NCI-H446 (cell line): ENCODE data around the gene KCNQ1.

Experiments used
- DNase-seq, 2 experiments: peaks; one replicate each; lab custom pipeline; 2025; lab: John Stamatoyannopoulos, UW

KCNQ1 gene

DNA sequence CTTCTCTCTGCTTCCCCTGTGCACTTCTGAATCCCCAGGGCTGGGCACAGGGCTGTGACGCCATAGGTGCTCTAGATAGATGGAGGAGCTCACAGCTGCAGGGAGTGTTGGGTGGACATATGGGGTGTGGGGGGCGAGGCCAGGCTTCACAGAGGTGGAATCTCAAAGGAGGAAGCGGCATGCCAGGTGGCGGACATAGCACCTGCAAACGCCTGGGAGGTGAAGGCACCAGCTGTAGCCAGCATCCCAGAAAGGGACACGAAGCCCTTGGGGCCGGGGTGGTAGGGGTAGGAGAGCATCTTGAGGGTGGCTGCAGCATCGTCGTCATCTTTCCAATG lies 269.6 kb downstream of the KCNQ1 start:
- no peak for DNase-seq

DNA sequence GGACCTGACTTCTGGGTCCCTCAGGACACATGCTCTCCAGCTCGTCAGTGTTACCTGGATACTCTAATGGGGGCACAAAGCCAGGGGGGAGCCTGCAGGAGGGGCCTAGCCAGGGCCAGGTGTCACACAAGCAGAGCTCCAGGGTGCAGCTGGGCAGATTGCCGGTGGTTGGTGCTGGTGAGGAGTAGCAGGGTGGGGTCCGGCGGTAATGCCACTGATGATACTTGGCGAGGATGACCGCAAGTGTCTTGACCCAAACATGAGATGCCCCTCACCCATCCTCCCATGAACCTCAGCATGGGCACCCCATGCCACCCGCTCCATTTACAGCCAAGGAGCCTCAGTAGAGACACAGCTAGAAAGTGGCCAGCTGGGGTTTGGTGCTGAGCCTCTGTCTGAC lies 270.1 kb downstream of the KCNQ1 start:
- DNase-seq, result no peak

DNA sequence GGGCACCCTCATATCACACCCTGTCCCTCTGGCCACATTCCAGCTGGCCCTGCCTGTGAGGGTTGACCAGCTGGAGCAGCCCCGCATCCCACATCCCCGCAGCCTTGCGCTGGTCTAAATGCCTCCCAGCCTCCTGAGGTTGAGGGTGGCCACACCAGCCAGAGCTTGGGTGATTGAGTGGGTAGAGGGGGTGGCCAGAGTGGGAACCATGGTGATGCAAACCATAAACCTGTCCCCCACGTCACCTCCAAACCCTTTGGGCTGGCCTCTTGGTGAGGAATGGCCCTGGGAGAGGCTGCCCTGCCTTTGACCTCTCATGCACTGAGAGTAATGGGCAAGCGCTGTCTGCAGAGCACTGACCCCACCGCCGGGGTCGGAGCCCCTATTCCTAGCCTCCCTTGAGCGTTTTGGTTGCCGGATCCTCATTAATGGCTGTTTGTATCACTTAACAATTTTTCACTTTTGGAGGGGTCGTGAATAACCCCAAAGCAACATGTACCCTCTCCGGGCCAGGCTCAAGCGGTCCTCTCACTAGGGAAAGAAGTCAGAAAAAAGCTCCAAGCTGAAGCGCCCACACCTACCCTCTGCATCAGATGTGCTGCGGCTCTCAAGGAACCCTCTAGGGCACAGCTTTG lies 271.0 kb downstream of the KCNQ1 start:
- no peak for DNase-seq

DNA sequence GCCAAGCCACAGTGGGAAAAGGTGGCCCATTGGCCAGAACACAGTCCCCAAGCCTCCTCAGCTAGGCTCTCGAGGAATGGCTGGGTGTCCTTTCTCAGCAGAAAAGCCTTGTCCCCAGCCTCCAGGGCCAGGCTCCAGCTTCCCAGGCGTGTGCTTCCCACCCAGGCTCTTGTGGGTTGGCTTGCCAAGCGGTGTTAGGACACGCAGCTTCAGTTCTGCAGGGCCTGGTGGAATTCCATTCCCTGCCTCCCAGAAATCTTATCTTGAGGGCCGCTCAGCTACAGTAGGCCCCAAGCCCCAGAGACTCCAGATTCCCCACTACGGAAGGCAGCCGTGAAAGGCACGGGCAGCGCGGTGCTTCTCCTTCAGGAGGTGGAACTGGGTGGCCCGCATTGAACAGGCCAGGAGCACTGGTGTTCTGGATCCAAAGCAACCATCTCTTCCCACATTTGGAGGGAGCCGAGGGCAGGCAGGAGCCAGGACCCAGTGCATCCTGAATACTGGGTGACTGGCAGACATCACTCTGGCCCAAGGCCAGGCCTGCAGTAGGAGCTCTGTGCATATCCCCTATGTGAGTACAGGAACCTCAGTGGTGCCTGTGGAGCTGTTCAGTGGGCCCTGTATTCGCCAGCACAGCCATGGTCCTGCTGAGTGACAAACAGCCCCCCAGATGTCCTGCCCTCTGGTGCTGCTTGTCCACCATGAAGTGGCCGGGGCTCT lies 271.7 kb downstream of the KCNQ1 start:
- no peak for DNase-seq

DNA sequence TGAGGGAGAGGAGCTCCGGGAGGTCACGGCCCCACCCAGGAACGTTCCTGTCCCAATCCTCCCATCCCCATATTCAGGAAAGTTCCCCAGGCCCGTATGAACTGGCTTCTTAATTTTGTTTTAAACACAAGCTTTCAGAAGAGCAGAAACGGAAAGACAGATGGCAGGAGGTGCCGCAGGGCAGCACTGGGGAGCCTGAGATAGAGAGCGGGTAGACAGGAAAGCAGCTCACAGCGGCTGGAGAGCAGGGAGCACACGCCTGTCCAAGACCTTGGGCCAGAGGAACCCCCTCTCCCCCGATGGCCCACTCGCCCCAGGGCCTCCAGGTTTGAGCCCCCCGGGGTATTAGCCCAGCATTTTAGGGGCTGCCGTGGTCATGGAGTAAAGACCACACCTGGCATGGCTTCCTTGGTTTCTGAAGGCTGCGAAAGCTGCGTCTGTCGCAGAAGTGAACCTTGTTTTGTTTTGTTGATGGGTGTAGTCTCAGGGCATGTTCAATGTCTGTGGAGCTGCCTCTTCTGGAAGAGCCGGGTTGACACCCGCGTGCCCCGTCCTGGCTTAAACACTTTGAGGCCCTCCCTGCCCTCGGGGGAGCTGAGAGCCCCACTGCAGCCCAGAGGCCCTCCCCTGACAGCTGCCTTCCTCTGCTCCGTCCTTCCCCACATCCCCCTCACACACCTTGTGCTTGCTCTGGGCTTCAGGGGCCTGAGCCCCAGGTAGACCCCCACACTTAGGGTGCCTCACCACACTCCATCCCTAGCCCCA lies 272.9 kb downstream of the KCNQ1 start:
- no peak for DNase-seq

DNA sequence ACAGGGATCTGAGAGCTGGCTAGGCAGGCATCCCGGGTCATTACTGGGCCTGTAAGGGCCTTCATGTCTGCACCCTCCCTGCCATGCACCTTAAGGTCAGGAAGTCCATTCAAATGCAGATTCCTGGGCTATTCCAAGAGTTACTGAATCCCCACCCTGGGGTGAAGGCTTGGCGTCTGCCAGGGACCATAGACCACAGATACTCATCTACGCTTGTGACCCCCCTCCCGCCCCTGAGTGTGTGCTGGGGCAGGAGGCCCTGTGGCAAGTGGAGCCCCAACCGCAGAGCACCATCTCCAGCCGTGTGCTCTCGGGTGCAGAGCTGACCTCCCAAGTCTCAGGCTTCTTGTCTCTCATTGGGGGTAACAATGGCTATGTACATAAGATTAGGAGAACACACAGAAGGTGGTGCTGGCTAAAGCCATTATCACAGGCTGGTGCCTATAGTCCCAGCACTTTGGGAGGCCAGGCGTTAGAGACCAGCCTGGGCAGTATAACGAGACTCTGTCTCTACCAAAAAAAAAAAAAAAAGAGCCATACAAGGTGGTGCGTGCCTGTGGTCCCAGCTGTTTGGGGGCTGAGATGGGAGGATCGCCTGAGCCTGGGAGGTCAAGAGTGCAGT lies 274.1 kb downstream of the KCNQ1 start:
- DNase-seq, result no peak

DNA sequence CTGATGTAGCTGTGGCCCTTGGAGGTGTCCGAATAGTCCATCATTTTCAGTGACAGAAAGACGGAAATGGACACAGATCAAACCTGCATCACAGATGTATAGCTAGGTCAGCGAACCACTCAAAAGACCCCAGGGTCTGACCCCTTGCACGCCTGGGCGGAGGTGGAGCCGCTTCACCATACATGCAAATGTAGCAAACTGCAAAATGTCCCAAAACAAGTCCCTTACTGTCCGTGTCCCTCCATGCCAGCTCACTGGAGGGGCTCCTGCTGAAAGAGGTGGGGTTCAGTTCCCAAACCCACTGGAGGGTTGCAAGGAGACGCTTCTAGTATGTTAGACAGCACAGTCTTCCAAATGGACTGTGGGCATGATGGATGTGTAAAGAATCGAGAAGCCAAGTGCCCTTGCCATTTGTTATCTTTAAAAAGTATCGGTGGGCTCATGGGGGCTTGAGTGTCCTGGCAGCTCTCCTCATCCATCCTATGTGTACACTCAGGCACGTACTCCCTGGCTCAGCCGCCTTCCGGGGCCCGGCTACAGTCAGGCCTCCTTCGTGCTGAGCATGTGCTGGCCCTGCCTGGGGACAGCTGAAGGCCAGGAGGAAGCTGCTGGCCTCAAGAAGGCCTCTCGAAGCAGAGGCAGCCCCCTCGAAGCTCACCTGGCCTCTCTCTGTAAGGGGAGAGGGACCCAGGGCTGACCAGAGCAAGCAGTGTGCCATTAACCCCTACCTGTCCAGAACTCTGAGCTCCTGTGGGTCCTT lies 275.2 kb downstream of the KCNQ1 start:
- DNase-seq, result no peak

DNA sequence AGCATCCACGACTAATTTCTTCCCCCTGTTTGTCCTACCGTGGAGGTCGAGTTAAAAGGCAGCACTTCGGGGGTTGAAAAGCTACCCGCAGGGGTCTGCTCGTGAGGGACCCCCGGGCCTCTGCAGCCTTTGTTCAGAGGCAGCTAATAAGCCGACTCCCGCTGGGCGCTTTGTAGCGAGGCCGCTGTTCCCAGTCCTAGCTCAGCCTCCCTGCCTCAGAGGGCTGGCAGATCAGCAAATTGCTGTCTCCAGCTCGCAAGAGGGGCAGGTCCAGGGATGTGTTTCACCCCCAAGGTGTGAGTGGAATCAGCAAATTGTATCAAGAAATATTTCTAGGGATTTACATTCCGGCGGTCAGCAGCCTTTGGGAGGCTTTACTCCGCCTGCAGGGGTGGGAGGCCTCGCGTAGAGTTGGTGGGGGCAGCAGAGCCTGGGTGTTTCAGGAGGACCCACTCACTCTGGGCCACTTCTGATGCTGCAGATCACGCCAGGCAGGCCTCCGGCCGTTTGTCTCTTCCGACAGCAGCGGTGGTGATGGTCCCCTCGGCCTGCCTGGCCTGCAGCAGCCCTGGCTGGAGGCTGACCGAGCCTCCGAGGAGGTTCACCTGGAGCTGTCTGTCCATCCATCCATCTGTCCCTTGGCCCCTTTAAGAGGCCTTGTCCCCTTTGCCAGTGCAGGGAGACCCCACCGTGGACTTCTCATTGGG lies 276.6 kb downstream of the KCNQ1 start:
- no peak for DNase-seq

DNA sequence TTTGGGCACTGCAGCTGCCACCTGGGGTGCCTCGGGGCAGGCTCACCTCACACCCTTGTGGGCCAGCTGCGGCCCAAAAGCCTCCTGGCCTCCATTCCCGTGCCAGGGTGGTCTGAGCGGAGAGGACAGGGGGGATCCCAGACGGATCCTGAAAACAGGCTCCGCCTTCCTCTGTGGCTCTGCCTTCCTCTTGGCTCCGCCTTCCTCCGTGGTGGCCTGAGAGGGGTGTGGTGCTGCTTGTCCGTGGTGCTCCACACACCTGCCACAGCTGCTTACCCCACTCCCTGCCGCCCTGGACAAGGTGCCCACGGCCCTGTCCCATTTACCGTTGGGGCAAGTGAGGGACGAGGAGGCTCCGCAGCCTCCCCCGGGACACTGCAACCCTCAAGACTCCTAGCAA lies 278.1 kb downstream of the KCNQ1 start:
- DNase-seq, result no peak

DNA sequence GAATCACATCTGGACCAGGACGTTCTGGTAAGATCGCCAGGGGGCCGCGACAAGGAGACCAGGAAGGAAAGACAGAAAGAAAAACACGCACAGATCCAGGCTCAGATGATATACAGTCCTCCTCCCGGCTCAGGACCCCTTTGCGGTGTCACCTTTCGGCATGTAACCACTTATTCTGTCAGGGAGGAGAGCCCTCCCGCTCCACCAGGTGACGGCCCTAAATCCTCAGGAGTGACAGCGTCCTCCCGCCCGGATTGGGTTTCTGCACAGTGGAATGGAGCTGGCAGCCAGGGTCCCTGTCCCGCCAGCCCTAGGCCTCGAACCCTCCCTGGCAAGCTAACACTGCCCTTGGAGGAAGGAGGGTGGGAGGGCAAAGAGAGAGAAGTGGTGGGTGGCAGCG lies 279.3 kb downstream of the KCNQ1 start:
- no peak for DNase-seq

DNA sequence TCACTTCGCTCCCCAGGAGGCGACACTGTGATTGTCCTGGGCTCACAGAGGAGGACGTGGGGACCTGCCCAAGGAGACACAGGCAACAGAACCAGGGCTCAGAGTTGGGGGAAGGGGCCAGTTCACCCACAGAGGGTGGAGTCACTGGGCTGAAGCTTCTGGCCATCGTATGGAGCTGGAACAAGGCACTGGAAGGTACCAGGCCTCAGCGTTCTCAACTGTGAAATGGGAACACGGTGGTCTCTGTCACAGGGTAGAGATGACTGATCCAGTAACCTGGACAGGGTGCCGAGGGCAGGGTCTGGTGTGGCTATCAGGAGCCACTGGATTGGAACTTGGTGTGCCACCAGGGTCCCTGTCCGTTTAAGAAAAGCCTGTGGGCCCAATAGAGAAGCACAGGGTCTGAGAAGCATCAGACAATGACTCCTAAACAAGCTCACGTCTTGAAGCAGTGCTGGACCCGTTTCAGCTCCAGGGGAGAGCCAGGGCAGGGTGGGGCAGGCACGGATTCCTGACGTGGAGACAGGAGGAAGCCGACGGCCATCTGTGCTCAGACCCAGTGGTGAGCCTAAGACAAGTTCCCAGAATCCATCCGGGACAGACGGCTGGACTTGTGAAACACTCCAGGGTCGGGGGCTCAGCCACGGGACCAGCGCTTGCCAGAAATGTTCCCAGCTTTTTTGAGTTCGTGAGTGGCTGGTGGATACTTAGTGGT lies 280.0 kb downstream of the KCNQ1 start:
- no peak for DNase-seq

DNA sequence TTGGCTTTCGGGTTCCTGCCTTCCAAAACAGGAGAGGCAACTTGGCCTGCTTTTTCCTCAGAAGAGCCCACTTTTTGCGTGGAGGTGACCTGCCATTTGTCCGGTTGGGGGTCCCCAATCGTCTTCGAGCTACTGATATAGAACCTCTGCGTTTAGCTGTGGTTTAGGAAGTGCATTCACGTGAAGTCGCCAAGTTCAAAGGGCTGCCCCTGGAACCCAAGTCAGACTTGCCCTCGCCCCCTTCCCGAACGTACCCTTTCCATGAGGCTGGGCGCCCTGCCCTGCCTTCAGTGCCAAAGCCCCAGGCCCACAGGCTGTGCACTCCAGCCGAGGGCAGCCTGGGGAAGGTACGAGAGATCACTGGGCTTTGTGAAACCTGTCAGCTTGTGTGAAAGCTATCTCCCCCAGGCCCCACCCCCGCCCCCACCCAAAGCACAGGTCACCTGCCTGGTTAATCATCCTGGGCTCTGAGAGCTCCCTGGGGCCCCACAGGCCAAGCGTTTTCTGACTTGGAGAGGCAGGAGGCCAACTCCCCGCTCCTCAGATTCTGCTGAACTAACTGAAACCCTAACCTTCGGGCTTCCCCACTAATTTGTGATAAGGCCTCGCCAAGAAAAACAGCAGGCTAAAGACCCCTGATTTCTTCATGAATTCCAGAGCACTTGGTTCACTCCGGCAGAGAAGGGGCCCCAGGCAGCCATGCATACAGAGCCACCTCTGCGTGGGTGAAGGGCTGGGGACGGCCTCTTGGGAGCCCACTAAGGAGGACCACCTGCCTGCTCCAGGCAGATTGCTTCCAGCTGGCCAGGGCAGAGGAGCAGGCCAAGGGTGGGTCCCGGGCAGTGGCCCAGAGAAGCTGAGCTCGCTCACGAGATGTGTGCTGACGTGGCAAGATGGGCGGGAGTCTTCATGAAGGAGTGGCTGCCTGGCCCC lies 280.8 kb downstream of the KCNQ1 start:
- DNase-seq, result no peak

DNA sequence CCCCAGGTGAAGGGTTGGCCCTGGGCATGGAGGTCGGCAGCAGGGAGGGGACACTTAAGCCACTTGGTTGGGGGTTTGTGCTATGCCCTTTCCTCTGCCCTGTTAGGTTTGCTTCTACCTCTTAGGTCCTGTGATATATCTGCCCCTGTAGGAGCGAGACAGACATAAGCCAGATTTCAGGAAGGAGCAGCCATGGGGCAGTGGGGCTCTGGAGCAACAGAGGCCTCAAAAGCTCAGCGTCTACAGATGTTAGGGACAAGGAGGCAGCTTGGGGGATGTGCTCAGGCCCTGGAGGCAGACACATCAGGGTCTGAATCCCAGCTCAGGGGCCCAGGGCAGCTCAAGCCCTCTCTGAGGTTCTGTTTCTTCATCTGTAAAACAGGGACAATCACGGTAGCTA lies 282.2 kb downstream of the KCNQ1 start:
- DNase-seq, result no peak

DNA sequence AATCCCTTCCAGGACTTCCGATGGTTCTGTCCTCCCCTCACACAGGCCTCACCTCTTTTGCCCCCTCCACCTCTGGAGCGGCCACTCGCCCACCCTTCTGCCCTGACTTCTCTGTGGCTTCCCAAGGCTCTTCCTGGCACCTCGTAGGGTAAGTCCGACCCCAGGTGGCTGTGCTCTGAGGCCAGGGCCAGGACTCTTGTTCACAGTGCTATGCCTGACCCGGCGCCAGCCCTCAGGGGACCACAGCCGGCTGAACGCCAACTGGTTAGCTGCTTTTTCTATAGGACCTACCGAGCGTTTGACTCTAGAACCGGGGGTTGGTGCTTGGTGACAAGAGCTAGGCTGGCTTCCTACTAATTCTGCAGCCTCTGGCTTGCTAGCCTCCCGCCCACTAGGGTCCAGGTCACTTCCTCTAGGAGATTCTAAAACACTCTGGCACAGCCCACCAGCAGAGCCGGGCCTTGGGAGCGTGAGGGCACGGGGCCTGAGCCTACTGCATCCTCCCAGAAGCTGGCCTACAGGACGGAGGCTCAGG lies 283.4 kb downstream of the KCNQ1 start:
- DNase-seq, result no peak

DNA sequence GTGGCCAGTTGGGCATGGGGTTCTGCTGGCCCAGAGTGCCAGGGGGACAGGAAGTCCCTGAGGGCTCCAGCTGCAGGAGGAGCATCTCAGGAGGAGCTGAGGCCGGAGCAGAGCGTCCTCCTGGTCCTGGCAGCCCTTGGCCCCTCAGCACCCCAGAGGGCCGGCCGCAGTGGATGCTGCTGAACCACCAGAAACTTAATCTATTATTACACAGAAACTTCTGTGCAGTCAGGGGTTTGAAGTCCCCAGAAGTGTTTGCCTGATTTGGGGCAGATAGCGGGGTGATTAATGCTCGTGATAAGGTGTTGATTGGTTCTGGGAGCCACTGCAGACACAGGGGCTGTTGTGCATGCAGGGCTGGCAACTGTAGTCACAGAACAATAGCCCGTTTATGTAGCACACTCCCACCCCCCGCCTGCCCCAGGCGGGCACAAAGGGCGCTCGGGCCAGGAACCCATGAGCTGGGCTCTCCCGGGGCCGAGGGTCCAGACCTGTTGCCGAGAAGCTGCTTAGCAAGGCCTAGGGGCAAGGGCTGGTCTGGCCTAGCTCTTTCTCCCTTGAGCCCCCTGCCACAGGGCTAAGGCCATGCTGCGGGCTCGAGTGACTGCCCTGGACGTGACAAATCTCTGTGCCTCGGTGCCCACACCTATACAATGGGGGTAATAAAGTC lies 284.0 kb downstream of the KCNQ1 start:
- DNase-seq, result no peak

DNA sequence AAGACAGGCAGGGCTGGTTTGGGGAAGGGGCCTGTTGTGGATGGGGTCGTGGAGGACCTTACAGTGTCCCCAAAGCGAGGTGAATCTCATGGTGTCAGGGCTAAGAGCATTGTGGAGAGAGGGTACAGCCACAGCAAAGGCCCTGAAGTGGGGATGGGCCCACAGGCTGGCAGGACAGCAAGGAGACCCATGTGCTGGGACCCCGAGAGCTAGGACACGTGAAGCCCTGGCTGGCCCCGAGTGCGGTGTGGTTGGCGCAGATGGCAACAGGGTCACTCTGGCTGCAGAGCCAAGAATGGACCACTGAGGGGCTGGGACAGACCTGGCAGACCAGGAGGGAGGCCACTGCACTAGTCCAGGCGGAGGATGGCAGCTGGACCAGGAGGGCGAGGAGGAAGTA lies 285.0 kb downstream of the KCNQ1 start:
- DNase-seq, result no peak

DNA sequence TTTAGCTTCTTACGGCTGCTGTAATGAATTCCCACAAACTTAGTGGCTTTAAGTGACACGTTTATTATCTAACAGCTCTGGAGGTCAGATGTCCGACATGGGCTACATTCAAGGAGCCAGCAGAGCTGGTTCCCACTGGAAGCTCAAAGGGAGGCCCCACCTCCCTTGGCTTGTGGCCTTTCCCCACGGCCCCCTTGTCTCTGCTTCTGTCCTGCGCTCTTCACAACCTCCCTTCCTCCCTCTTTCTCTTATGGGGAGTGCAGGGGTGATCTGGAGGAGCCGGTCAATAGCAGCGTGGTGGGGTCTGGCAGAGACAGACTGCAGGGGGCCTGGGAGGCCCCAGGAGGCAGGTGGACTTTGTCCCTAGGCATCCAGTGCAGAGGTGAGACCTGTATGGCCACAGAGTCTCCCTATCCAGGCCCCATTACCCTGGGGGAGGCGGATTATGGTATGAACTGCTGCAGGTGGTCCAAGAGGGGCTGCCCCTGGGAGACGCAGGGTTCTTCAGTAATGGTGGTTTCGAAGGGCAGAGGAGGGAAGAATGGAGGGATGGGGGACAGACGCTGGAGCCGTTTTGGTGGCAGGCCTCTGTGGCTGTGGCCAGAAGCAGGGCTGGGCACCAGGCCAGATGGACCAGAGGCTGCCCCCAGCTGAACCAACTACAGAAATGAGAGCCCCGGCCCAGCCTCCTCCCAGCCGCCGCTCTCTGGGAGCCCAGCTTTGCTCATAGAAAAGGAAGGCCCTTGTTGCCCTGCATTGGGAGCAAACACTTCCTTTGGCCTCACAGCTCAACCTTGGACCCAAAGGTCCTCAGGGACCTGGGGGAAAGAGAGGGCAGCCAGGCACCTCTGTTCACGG lies 285.7 kb downstream of the KCNQ1 start:
- DNase-seq, result no peak
